NCI-H82 treated with DMSO at 0.1 percent for 48 hours (cell line): ENCODE data around the gene RAD1.
A peak's percentile ranks its signal among the peaks of the same experiment; 100 is the strongest.

ENCODE experiments used
- DNase-seq: peaks from one replicate; lab custom pipeline; 2025; ENCODE audit not compliant: unreplicated experiment; lab: John Stamatoyannopoulos, UW

Gene RAD1

DNA sequence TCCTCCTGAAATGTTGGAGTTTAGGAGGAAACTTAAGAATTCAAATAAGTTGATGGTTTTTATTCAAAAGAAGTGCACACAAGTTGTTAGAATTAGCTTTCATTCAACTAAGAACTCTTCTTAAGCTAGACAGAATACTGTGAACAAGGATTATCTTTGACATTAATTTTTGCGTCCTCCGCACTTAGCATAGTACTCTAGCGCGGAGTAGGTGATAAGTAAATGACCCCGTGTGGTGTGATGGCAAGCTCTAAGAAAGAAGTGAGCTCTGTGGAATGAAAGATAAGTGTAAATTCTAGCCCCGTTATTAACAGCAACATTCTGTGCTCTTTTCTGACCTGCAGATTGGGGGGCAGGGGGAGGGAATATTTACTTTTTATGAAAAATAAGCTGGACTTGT, 1.2 kb upstream of the RAD1 start:
- no peak for DNase-seq

DNA sequence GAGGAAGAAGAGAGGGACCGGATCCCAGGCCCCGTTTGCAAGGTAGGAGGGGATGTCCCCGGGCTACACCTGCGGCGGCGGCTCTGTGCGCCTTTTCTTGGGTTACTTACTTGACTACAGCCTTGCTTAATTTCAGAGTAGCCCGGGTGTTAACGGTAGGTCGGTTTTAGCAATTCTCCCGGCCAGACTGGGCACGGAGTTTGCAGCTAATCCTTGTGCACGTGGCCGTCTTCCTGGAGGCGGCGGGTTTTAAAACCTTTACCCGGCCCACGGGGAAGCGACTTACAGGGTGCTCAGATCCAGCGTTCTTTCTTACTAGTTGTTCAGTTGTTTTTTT, 520 bp upstream of the RAD1 start:
- no peak for DNase-seq

- DNase-seq, result no peak
These were observed 599 bp downstream of the RAD1 start for GRCh38 chr5:34914671-34915138.

GRCh38 chr5:34913072-34913471, 2.2 kb downstream of the RAD1 start:
- DNase-seq, result no peak

GRCh38 chr5:34905564-34905963, 9.7 kb downstream of the RAD1 start:
- no peak for DNase-seq

DNA sequence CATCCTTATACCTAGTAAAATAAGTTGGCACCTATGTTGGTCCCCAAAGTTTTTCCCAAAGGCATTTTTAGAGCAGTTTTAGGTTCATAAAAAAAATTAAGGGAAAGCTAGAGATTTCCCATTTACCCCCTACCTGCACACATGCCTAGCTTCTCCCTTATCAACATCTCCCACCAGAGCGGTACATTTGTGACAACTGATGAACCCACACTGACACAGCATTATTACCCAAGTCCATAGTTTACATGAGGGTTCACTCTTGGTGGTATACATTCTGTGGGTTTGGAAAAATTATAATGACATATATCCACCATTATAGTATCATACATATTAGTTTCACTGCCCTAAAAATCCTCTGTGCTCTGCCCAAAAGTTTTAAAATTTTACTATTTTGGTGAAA, 12.0 kb downstream of the RAD1 start:
- no peak for DNase-seq

DNA sequence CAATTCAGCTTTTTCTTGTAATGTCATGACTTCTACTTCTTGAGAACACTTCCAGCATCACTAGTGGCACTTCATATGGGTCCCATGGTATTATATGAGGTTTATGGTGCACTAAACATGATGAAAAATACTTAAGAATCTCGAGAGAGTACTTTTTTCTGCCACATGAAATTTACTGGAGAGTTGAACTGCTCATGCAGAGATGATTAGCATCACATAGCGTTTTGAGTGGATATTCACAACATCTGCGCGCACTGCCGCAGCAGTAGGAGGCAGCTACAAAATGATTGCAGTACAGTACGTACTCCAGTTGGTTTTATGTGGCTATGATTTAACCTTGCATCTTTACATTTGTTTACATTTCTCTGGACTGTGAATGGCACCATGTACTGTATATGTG, 14.7 kb downstream of the RAD1 start:
- DNase-seq, result no peak

GRCh38 chr5:34899066-34899465, 16.2 kb downstream of the RAD1 start:
- DNase-seq, result no peak

DNA sequence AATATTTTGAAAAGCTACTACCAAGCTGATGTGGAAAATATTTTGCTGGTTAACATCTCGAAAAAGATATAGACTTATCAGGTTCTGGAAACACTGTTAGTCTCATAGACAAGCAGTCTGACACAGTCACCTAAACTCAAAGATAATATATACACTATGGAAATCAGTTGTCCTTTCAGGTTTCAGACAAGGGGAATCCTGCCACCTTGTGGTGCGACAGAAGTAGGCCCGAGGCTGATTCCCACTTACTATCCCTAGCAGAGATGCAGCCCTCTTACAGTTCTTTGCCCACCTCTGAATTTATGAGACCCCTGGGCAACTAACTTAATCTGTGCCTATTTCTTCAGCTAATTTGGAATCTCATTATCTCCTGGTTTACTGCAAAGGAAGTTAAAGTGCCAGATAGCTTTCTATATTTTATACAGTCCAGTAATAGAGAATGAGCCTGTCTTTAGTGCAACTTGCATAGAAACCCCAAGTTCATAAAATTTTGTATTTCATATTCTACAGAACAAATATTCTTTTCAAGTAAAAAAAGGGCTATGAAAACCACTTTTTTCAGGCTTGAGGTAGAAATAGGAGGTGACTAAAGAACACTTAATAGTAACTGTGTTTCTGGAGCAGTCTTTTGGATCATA, 16.9 kb downstream of the RAD1 start:
- peak; percentile 27 for DNase-seq

GRCh38 chr5:34897646-34898045, 17.7 kb downstream of the RAD1 start:
- DNase-seq, result no peak

- no peak for DNase-seq
These were observed 19.5 kb downstream of the RAD1 start for GRCh38 chr5:34895641-34896419.

DNA sequence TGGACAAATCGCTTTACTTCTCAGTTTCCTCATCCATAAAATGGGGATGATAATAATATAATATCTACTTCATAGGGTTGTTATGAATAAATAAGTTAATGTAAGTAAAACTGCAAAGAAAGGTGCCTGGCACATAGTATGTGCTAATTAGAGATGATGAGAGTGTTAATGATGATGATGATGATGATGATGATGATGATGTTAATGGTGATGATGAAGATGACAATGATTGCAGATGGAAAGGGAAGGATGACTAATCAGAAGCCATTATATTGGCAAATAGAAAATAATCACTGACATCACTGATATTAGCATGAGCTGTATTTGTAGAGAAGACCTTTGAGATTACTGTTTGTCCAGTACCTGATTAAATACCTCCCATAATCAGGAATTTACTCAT, 20.6 kb downstream of the RAD1 start:
- DNase-seq, result no peak

DNA sequence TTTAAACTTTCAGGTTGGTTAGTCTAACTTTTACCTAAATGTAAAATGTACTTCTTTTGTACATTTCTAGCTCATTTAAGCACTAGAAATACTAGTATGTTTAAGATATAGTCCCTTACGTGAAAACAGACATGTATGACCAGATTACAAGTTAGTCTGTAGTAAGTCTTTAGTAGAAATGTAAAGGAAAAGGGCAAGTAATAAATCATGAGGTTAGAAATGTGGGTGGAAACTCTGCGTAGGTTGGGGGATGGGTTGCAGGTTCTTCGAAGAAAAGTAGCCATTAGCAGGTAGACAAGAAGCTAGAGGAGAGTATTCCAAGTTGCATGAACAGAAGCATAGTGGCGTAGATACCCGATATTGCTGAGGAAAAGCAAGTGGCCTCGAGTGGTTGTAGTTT, 22.9 kb downstream of the RAD1 start:
- DNase-seq, result no peak

GRCh38 chr5:34891981-34892380, 23.3 kb downstream of the RAD1 start:
- no peak for DNase-seq

- no peak for DNase-seq
These were observed 25.9 kb downstream of the RAD1 start for GRCh38 chr5:34889394-34889793.

DNA sequence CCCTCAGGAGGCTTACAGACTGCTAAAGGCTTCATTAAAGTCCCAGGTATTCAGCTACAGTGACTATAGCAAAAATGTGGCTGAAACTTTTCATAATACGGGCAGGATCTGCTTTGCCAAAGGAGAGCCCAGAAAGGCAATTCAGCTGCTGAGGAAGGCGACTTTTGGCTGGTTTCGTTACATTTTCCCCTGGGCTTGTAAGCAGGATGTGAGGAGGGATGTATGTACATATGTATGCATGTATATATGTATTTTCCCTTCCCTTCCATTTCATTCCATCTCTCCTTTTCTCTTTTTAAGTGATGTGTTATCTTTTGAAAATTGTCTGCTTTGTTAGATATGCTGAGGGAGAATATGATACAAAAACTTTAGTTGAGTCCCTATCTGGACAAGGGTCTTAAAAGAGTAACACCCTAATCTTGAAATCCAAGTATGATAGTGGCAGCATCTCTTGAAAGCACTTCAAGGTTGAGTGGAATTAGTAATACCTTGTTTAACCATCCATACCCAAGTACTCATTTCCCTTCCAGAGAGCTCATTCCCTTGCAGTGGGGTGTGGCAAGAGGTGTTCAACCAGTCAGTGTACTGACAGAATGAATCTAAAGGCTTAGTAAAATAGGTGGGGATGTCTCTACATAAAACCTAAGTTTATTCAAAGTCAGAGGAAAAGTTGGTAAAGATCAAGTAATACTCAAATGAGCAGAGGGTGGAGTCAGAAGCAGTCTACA, 28.7 kb downstream of the RAD1 start:
- no peak for DNase-seq

GRCh38 chr5:34881246-34881645, 34.1 kb downstream of the RAD1 start:
- no peak for DNase-seq

DNA sequence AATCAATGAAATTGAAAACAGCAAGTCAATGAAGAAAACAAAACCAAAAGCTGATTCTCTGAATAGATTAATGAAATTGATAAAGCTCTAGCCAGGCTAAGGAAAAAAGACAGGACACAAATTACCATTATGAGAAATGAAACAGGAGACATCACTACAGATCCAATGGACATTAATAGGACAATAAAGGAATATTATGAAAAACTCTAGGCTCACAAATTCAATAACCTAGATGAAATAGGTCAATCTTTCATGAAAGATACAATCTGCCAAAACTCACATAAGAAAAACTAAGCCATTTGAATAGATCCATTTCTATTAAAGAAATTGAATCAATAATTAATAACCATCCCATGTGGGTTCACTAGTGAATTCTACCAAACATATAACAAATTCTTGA, 39.0 kb downstream of the RAD1 start:
- no peak for DNase-seq

GRCh38 chr5:34870382-34870781, 44.9 kb downstream of the RAD1 start:
- DNase-seq, result no peak

DNA sequence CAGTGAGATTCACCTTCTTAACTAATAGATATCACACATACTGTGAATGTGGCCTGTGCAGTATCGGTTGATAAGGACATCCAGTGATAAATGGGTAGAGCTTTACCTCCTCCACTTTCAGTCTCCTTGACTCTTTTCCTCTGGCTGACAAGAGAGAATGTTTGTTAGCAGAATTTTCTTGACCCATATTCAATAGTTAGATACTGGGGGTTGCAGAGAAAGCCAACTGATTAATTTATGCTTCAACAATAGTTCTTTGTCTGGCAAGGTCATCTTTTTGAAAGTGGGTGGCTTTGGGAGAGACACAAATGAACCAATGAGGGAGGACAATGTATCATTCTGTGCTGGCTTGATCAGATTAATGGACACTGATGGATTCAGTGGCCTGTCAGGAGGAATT, 46.0 kb downstream of the RAD1 start:
- DNase-seq, result no peak

DNA sequence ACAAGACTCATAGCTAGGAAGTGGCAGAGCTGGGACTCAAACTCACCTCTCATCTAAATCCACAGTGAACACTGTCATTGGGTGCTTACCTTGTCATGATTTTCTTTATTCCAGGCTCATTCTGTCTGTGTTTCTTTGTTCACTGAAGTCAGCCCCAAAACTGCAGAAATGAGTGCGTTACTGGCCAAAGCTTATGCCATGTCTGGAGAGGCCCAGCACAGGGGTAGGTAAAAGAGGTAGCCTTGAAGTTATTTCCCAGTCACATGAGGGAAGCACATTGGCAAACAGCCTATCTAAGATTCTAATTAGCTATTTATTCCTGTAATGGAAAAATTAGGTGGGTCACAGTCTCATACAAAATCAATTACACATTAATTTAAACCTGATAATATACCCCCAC, 46.5 kb downstream of the RAD1 start:
- no peak for DNase-seq

DNA sequence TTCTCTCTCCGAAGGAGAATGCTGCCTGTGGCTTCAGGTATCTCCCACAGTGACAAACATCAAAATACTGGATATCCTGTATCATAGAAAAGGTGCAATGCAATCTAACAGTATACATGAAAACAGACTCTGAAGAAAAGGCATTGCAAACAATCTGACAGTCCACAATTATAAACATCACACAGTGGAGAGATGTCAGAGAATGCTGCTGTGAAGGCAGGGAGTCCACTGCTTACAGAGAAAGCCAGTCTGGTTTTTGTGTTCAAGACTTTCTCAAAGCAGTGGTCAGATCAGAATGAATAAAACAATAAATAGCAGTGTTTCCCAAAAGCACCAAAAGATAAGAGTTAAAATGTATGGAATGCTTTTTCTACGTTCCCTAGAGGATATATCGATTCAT, 47.6 kb downstream of the RAD1 start:
- no peak for DNase-seq
